Embryonic facial prominence (tissue), 1 donor: ENCODE measurements around the gene CNKSR3.

Experiments
- DNase-seq: peaks from one replicate; pipeline ENCODE4 v3.0.0-alpha.2; 2016; ENCODE audit errors: extremely low spot score

CNKSR3 gene

DNA sequence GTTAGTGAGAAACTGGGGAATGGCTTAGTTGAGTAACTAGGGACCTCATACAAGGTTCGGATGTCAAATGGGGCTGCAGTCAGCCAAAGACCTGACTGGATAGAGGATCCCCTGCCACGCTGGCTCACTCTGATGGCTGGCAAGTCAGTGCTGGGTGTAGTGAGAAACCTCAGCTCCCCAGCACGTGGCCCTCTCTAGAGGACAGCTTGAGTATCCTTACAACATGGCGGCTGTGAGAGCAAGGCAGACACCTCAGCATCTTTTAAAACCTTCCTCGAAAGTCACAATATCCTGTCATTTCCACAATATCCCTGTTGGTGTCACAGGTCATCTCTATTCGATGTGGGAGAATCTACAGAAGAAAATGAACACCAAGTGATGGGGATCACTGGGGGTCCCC, 127.2 kb downstream of the CNKSR3 start:
- DNase-seq: no peak

DNA sequence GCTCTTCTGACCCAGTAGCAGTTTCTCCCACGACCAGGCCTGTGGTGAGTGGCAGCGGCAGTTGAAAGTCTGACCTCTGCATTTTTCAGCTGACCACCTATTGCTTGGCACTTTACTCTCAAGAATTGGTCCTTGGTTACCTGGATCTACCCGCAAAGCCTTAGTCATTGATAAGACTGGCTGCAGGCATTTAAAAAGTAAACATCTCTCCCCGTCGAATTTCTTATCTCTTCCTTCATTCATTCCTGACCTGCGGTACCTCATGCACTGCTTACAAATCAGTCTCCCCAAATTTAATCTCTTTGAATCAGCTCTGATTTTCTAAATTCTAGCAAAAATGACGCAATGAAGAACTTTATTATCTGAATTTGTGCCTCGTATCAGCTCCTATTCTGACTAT, 127.7 kb downstream of the CNKSR3 start:
- no peak for DNase-seq

DNA sequence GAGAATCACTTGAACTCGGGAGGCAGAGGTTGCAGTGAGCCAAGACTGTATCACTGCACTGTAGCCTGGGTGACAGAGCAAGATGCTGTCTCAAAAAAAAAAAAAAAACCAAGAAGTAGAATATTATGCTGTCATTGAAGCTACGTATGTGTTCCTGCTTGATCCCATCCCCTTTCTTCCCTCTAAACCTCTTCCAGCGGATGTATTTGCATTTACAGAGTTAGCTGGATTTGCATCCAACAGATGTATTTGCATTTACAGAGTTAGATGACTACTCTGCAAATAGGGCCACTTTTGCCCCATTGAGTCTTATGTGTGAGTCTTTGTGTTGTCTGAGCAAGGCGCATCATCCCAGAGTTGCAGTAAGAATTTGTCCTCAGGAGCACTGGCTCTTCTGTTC, 128.9 kb downstream of the CNKSR3 start:
- DNase-seq: no peak

DNA sequence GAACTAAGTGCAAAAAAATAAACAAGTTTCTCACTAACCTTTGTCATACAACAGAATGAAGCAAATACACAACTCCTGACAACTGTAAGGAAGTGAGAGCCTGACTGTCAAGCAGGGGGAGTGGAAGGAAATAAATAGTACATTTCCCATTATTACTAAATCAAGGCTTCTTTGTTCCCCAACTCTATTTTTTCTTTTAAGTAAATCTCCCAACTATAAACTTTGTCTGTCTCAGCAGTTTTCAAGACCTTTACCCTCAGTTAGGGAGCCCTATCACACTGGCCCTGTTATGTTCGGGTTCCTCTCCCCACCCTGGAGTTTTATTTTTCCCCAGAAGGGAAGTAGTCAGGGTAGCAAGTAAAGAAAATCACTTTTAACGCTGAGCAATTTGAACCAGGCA, 129.7 kb downstream of the CNKSR3 start:
- DNase-seq: no peak

DNA sequence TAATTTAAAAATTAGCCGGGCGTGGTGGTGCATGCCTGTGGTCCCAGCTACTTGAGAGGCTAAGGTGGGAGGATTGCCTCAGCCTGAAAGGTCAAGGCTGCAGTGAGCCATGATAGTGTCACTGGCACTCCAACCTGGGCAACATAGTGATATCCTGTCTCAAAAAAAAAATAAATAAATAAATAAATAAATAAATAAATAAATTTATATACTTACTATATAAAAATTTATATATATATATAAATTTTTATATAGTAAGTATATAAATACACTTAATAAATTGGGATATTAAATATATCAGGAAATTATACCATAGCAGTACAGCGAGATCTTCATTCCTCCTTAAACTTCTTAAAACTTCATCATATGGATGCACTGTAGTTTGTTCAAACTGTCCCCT, 130.9 kb downstream of the CNKSR3 start:
- DNase-seq: no peak

DNA sequence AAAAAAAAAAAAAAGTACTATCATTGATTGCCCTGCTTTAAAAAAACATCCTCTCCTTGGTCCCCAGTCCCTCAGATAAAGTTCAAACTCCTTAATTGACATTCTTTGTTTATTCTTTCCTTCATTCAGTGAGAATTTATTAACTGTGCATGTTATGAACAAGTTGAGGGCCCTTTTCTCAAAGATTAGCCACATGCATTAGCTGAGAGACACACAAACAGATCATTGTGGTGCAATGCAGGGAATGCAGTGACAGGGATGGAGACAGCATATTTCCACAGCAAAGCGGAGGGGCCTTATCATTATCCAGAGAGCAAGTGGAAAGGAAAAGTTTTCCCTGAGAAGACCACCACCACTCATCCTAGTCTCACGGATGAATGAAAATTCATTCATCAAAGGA, 132.0 kb downstream of the CNKSR3 start:
- no peak for DNase-seq

DNA sequence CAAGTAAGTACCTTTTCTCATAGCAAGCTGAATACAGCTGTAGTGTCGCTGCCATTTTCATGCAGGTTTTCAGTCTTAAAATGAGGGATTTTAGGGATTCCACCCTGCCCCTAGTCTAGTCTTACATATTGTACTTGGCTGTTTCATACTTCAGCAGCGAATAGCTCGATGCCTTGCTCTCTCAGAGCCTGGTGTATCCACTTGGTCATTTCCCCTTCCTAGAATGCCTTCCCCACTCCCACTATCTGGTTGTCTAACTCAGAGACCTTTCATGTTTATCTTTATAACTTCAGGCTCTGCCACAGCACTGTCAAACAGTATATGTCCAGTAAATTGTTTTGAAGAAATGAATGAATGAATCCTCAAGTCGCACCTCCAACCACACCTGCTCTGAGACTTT, 132.8 kb downstream of the CNKSR3 start:
- DNase-seq: no peak

DNA sequence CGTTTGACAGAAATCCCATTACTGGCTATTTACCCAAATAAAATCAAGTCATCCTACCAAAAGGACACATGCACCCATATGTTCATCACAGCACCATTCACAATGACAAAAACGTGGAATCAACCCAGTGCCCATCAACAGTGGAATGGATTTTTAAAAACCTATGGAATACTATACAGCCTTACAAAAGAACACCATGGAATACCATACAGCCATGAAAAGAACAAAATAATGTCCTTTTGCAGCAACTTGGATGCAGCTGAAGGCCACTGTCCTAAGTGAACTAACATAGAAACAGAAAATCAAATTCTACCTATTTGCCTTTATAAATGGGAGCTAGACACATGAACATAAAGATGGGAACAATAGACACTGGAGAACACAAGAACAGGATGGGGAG, 136.5 kb downstream of the CNKSR3 start:
- no peak for DNase-seq

DNA sequence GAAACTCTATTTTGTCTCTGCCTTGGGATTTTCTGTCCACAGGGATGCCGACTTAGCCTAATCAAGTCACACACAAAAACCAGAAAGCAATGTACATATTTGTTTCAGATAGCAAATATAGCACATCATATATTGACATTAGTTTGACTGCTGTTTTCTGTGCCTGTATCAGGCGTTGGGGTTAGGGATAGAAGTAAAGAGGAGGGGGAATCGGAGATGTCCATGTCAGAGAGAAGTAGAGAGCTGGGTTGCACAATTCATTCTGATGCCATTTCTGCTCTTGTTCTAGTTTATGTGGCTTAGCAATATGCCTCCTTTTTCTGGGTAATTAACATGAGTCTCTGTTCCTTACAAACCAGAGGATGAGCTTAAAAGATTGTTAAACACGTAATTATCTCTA, 139.2 kb downstream of the CNKSR3 start:
- DNase-seq: no peak

DNA sequence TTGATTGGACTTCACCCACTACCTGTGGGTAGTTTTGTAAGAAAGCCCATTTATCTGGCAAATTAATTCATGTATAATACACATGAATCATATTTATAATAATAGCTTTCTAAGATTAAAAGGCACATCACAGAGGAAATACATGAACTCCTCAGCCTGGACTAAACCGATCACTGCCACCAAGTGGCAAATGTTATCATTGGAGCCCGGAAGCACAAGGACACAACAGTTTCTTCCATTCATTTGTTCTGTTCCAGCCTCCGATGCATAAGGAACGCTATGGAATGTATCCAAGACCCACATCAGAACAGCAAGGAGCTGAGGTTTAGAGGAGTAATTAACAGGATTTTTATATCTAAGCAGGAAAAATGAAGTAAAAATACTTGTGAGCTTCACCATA, 139.9 kb downstream of the CNKSR3 start:
- DNase-seq: no peak

DNA sequence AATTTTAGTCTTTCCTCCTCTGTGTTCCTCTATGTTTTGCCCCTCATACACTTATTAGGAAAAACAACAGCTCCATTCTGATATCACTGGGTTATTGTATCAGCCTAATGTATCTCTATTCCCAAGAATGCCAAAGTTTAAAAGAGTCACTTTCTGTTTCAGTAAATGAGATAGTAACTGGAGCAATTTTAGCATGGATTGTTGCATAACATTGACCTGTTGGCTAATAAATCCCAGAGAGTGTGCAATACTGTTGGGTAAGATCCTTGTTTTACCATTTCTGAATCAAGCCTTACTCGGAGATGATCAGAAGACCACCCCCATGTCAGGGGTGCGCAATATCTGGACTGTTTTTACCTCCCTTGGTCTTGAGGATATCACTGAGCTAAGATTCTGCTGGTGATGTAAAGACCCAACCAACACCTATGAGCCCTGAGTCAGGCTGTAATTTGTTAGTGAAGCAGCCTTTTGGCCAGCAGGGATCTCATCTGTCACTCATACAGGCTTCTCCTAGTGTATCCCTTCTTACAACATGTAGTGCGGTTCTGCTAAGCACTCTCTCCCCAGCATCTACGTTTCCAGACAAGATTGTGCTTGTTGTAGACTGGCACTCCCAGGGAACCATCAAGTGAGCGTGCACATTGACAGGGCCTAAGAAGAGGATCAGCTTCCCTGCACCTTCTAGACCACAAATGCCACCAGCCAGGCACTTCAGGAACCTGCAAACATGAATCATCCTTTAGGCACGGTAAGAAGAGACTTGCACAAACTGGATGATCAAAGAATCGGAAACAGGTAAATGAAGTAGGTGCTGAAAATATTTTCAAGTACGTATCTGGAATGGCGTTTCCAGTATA, 142.4 kb downstream of the CNKSR3 start:
- no peak for DNase-seq

DNA sequence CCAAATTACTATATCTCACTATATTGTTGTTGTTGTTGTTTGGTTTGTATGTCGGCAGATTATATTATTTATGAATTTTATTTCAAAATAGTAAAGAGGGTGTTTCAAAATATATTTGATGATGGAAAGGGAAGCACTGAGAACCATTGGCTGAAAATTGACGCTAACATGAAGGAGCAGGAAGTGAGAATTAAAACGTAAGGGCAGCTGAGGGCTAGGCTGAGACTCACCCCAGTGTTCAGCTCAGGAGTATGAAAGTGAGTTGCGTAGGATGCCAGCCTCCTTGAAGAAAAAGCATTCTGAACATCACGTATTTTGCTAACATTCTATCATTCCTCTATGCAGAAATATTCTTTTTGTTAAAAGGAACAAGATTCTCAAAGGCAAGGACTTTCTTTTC, 143.1 kb downstream of the CNKSR3 start:
- DNase-seq: no peak

DNA sequence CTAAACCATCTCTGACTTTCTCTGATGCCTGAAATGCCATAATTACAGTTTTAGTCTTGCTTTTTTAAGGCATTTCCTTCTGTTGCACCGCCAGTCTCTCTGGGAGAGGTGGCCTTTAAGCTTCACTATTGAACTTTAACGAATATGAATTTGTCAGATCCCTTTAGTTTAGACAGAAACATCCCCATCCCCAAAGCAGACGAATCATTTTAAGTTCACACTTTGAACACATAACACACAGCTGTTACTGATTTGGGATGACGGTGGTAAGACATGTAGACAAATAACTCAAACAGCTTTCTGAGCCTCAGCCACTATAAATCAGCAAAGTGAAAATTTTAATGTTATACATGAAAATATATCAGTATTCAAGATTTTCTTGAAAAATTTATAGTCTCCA, 146.7 kb downstream of the CNKSR3 start:
- no peak for DNase-seq

DNA sequence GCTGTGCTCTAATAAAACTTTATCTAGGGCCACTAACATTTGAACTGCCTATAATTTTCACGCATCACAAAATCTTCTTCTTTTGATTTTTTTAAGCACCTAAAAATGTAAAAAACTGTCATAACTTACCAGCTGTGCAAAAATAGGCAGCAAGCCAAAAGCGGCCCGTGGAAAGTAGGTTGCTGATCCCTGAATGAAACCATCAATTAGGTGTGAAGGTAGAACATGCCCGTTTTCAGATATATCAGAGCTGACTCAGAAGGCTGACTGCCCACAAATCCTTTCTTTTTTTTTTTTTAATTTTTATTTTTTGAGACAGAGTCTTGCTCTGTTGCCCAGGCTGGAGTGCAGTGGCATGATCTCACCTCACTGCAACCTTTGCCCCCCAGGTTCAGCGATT, 149.0 kb downstream of the CNKSR3 start:
- no peak for DNase-seq

DNA sequence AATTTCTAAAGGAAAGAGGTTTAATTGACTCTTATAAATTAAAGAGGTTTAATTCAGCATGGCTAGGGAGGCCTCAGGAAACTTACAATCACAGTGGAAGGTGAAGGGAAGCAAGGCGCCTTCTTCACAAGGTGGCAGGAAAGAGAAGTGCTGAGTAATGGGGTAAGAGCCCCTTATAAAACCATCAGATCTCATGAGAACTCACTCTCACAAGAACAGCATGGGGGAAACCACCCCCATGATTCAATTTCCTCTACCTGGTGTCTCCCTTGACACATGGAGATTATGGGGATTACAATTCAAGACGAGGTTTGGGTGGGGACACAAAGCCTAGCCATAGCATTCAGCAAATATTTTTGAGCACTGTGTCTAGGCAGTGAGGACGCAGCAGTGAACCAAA, 150.0 kb downstream of the CNKSR3 start:
- DNase-seq: no peak

DNA sequence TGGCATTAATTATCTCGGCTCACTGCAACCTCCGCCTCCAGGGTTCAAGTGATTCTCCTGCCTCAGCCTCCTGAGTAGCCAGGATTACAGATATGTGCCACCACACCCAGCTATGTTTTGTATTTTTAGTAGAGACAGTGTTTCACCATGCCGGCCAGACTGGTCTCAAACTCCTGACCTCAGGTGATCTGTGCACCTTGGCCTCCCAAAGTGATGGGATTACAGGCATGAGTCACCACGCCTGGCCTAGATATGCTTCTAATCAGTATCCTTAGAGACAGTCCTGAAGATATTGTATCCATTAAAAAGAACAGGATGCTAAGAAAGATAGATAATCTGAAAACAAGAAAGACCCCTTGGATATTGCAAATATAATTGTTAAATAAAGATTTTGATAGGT, 150.8 kb downstream of the CNKSR3 start:
- DNase-seq: no peak

DNA sequence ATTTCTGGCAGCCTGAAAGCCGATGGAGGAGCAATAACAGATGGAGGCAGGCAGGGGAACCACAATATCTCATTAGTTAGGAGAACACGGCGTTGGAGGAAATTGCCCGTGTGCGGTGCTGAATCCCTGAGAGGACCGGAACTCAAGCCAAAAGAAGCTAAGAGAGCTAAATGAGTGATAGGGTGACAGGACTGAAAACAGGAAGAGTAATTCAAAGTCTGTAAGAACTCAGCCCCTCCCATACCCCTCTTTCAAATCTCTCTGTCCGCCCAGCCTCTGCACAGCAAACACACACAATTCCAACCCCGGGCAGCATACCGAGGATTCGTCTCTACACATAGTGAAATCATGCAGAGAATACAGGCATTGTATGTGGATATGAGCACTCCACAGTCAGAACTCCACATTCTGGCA, 151.3 kb downstream of the CNKSR3 start:
- no peak for DNase-seq

DNA sequence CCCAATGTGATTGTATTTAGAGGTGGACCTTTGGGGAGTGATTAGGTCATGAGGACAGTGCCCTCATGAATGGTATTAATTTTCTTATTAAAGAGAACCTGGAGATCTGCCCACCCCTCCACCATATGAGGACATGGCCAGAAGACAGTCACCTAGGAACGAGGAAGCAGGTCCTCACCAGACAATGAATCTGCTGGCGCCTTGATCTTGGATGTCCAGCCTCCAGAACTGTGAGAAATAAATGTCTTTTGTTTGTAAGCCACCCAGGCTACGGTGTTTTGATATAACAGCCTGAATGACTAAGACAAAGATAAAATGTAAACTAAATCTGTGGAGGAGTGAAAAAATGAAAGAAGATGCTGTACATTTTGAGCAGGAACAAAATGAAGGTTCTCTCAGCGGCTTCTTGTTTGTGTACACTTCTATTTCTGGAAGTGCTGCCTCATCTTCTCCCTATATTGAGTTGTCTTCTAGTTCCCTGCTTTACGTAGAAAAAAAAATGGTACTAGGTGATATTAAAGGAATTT, 152.4 kb downstream of the CNKSR3 start:
- DNase-seq: no peak

DNA sequence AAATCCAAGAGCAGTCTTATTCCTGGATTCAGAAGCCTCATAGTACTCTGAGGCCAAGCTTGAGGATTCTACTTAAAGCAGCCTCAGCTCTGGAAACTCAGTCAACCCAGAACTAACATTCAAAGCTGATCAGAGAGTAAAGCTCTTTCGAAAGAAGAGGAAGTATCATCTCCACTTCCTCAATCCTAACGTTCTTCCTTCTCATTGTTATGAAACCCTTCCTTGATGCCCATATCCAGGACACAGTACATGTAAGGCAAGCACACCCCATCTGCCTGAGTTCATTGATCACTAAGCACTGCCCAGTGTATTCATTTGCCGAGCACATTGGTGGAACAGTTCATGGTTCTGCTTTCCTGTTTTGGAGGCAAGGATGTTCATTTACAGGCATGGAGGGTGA, 153.8 kb downstream of the CNKSR3 start, which contains the start of gene IPCEF1:
Gene IPCEF1 (minus strand): TSS at position 114 of the 400 bp plus-strand sequence. CDS start 90,856 bp downstream, outside the sequence.
- DNase-seq: no peak

DNA sequence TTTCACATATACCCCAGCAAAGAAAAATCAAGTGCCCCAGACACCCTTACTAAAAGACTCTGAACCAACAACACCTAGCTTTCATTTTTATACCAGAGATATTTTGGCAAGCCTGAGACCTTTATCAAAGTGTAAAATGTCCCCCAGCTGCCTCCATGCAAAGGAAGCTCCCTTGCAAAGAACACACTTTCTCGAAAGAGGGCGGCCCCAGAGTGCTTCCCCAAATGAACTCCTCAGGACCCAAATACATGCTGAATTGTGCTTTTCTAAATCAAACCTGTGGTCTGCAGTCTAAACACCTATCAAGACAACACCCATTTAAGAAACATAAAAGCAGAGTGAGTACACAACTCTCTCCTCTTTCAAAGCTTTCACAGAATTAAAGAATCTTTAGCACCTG, 154.4 kb downstream of the CNKSR3 start:
- no peak for DNase-seq

DNA sequence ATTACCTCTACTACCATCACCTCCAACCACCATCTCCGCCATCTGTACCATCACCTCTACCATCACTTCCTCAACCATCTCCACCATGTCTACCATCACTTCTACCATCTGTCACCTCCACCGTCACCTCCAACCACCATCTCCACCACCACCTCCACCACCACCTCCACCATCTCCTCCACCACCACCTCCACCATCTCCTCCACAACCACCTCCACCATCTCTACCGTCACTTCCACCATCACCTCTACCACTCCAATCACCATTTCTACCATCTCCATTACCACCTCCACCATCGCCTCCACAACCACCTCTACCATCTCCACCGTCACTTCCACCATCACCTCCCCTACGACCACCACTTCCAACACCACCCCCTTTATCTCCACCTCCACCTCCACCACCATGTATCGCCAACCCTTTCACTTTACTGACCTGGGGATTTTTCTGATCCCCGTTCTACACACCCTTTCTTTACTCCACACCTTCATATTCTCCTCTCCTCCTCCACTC, 156.2 kb downstream of the CNKSR3 start:
- no peak for DNase-seq

DNA sequence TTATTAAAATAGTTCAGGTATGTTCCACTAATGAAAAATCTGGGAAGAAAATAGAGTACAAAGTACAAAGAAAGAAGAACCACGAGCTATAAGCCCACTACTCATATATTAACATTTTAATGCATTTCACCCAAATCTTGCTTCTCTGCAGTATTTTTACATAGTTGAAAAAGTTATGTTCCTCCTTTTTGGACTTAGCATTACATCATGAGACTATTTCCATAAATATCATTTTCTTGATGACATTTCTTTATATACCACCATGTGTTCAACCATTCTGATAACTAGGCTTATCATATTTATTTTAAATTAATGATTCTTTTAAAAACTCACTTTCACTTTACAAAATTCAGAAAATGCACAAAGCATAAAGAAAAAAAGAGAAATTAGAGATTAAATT, 156.9 kb downstream of the CNKSR3 start:
- DNase-seq: no peak

DNA sequence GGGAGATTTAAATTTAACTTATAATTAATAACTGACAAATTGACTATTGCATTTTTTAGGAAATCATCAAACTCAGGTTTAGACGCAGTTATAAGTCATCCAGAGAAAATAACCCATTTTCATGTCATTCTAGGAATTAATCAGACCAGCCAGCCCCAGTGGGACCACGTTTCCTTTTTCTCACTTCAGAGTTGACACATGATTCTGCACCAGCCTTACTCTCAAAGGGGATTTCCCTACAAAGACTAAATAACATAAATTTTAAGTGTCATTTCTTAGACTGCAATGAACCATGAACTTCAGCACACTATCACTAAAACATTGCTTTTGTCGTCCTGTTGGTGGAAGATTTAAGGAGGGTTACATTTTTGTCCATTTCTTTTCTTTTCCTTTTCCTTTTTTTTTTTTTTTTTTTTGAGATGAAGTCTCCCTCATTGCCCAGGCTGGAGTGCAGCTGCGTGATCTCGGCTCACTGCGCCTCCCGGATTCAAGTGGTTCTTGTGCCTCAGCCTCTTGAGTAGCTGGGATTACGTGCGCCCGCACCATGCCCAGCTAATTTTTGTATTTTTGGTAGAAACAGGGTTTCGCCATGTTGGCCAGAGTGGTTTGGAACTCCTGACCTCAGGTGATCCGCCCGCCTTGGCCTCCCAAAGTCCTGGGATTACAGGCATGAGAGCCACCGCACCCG, 157.4 kb downstream of the CNKSR3 start:
- no peak for DNase-seq
